ENCODE results near the gene PLCG2.

GRCh38 chr16:81945665-81946064 is 166.6 kb downstream of the PLCG2 start:
- TF ChIP-seq POLR2A (IDR thresholded peaks at IDR 0.05) (no peak), CTCF (IDR thresholded peaks at IDR 0.05) (no peak), EP300 (IDR thresholded peaks at IDR 0.05) (no peak)

Measured in ovary (tissue), 3 donors.